ENCODE measurements around the gene BACH2.

The BACH2 gene

DNA sequence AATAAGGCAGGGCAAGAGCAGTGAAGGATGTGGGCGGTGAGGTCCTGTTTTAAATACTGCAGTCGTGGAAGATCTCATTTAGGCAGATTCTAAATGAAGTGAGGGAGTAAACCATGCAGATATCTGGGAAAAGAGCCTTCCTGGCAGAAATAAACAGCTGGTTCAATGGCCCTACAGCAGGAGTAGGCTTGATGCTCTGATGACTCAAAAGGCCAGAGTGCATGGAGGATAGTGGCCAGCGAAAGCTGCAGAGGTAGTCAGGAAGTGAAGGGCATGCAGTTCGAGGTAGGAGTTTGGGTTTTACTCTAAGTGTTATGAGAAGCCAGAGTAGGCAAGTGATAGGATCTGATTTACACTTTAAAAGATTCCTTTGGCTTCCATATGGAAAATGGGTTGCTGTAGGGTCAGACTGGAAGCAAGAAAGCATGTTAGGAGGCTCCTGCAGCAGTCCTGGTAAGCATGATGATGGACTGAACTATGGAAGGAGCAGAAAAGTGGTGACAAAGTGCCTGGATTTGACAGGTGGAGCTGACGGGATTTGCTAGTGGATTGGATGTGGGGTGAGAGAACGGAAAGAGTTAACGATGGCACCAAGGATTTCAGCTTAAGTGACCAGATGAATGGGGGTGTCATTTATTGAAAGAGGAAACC is 252.3 kb downstream of the BACH2 start:
- Mint-ChIP-seq H3K9me3 (no peaks in the 10 kb centered on the region), H3K4me3 (no peak overlapping the region), H3K36me3 (ENCODE audit: low read depth) (no peaks in the 10 kb centered on the region), H3K27ac (no peak overlapping the region), H3K4me1 (no peaks in the 10 kb centered on the region), H3K27me3 (ENCODE audit: low read depth, poor library complexity) (no peaks in the 10 kb centered on the region)
- DNase-seq = no peak
- TF ChIP-seq, protein P1, sequence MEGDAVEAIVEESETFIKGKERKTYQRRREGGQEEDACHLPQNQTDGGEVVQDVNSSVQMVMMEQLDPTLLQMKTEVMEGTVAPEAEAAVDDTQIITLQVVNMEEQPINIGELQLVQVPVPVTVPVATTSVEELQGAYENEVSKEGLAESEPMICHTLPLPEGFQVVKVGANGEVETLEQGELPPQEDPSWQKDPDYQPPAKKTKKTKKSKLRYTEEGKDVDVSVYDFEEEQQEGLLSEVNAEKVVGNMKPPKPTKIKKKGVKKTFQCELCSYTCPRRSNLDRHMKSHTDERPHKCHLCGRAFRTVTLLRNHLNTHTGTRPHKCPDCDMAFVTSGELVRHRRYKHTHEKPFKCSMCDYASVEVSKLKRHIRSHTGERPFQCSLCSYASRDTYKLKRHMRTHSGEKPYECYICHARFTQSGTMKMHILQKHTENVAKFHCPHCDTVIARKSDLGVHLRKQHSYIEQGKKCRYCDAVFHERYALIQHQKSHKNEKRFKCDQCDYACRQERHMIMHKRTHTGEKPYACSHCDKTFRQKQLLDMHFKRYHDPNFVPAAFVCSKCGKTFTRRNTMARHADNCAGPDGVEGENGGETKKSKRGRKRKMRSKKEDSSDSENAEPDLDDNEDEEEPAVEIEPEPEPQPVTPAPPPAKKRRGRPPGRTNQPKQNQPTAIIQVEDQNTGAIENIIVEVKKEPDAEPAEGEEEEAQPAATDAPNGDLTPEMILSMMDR (IDR thresholded peaks at IDR 0.05) = no peak

DNA sequence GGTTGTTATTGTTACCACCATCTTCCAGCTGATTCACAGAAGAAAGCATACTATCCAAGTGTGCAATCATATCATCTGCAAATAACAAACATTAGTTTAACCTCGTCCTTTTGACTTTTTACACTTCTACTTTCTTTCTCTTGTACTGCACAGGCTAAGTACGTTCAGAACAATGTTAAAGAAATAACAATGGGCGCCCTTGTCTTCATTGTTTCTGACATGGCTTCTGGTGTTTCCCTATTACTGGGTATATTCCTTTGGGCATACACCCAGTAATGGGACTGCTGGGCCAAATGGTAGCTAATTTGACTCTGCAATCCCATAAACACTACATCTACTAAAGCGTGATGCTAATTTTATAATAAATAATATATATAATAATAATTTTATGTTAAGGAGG is 255.7 kb downstream of the BACH2 start:
- Mint-ChIP-seq H3K4me3 (no peak overlapping the region), H3K9me3 (peaks cover 13% of the 10 kb centered on the region), H3K27me3 (ENCODE audit: low read depth, poor library complexity) (no peaks in the 10 kb centered on the region), H3K36me3 (ENCODE audit: low read depth) (peaks cover 14% of the 10 kb centered on the region), H3K27ac (no peak overlapping the region), H3K4me1 (no peaks in the 10 kb centered on the region)
- no peak for DNase-seq
- TF ChIP-seq, protein P1 (IDR thresholded peaks at IDR 0.05) = no peak

DNA sequence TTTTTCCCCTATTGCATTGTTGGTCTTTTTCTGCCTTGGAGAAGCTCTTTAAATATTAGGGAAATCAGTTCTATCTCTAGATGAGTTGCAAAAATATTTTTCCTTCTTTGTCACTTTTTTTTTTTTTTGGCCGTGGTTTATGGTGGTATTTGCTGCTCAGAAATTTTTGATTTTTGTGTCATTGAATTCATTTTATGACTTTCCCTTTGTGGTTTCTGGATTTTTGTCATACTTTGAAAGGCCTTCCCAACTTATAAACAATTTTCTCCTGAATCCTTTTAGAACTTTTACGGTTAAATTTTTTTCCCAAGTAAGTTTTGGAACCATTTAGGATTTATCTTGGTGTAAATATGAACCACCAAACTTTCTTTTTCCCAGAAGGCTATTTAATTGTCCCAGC is 256.7 kb downstream of the BACH2 start:
- TF ChIP-seq, protein P1 (IDR thresholded peaks at IDR 0.05) = no peak

DNA sequence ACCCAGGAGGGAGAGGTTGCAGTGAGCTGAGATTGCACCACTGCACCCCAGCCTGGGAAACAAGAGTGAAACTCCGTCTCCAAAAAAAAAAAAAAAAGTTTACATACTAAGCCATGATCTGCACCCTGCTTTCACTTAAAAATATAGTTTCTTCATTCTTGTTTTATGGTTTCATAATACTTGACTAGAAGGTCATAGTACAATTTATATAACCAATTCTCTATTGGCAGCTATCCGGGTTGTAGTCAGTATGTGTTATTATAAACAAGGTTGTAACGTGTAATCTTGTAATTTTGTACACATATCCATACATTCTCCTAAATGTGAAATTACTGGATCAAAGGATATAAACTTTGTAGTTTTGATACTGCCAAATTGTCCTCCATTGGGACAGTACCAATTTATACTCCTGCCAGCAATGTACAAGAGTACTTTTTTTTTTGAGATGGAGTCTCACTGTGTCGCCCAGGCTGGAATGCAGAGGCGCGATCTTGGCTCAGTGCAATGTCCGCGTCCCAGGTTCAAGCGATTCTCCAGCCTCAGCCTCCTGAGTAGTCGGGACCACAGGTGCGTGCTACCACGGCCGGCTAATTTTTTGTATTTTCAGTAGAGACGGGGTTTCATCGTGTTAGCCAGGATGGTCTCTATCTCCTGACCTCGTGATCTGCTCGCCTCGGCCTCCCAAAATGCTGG is 257.5 kb downstream of the BACH2 start:
- Mint-ChIP-seq H3K36me3 (ENCODE audit: low read depth) (peaks cover 14% of the 10 kb centered on the region), H3K9me3 (peaks cover 13% of the 10 kb centered on the region), H3K27me3 (ENCODE audit: low read depth, poor library complexity) (no peaks in the 10 kb centered on the region), H3K4me1 (no peaks in the 10 kb centered on the region), H3K4me3 (no peak overlapping the region), H3K27ac (no peak overlapping the region)
- DNase-seq = no peak
- TF ChIP-seq, protein P1 (IDR thresholded peaks at IDR 0.05) = no peak

More for the DNA sequence above, 256.7 kb downstream of the BACH2 start:
- Mint-ChIP-seq H3K4me3 (no peak overlapping the region), H3K27ac (no peak overlapping the region), H3K4me1 (no peaks in the 10 kb centered on the region), H3K36me3 (ENCODE audit: low read depth) (peaks cover 14% of the 10 kb centered on the region), H3K27me3 (ENCODE audit: low read depth, poor library complexity) (no peaks in the 10 kb centered on the region), H3K9me3 (peaks cover 13% of the 10 kb centered on the region)
- no peak for DNase-seq

DNA sequence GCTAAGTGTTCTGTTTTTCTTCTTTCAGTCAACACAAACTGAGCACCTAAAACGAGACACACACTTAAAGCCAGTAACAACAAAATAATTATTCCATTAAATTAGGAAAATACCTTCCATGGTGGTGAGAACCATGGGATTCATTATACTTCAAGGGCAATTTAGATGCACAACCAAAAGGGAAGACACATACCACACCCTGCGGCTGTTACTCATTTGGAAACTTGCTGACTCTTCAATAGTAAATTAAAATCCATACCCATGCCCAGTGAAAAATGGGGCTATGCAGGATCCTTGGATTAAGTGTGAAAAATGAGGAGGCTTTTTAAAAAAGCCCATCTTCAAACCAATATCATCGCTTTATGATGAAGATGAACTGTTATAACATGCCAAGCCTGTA is 259.7 kb downstream of the BACH2 start:
- no peaks in the 10 kb centered on the region for H3K27me3 Mint-ChIP-seq (ENCODE audit: low read depth, poor library complexity)
- peaks cover 16% of the 10 kb centered on the region for H3K36me3 Mint-ChIP-seq (ENCODE audit: low read depth)
- H3K4me1 Mint-ChIP-seq = no peaks in the 10 kb centered on the region
- H3K9me3 Mint-ChIP-seq = peaks cover 21% of the 10 kb centered on the region
- TF ChIP-seq, protein P1 (IDR thresholded peaks at IDR 0.05) = no peak
- no peak for DNase-seq
- no peak overlapping the region for H3K27ac Mint-ChIP-seq
- no peak overlapping the region for H3K4me3 Mint-ChIP-seq

Measured in nephron progenitor cell (in vitro differentiated cells).